ENCODE measurements around the gene MAGEA8. TPM values are rescaled to one million over a fixed set of nuclear protein-coding genes. Genes with fewer than 3 reads are reported as not detected.

MAGEA8 gene
- total RNA-seq, 2 donors from 2014 or later, result not detected

DNA sequence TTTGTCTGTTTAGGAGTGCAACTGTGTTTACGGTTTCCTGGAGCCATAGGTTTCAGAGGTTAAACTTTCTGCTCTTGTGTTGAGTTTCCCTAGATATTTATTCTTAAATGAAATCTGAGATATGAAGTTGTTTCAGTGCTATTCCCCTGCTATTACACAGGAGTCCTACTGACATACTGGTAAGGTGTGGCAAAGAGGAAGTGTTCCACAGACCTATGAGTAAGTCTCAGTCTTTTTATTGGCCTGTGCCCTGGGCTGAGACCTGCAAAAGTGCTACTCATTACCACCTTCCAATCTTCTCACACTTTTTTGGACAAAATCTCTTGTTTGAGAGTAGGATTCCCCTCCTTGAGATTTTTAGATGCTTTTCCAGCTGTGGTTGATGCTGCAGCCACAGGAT is 35.6 kb upstream of the MAGEA8 start:
- Histone ChIP-seq H3K36me3 (no peaks in the 10 kb centered on the region), H3K9me3 (no peaks in the 10 kb centered on the region), H3K4me3 (no peak overlapping the region), H3K27ac (no peak overlapping the region), H3K27me3 (replicated peaks; ENCODE audit: insufficient read depth) (no peaks in the 10 kb centered on the region), H3K4me1 (ENCODE audit: control insufficient read depth in 1 of 2, low read depth in 2 of 2) (no peaks in the 10 kb centered on the region)
- DNase-seq (ENCODE audit: low spot score) (no peak), ATAC-seq (ENCODE audit: insufficient number of reproducible peaks, low FRiP score, low read depth) (no peak)
- TF ChIP-seq, protein P1, sequence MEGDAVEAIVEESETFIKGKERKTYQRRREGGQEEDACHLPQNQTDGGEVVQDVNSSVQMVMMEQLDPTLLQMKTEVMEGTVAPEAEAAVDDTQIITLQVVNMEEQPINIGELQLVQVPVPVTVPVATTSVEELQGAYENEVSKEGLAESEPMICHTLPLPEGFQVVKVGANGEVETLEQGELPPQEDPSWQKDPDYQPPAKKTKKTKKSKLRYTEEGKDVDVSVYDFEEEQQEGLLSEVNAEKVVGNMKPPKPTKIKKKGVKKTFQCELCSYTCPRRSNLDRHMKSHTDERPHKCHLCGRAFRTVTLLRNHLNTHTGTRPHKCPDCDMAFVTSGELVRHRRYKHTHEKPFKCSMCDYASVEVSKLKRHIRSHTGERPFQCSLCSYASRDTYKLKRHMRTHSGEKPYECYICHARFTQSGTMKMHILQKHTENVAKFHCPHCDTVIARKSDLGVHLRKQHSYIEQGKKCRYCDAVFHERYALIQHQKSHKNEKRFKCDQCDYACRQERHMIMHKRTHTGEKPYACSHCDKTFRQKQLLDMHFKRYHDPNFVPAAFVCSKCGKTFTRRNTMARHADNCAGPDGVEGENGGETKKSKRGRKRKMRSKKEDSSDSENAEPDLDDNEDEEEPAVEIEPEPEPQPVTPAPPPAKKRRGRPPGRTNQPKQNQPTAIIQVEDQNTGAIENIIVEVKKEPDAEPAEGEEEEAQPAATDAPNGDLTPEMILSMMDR (IDR thresholded peaks at IDR 0.05), result no peak

DNA sequence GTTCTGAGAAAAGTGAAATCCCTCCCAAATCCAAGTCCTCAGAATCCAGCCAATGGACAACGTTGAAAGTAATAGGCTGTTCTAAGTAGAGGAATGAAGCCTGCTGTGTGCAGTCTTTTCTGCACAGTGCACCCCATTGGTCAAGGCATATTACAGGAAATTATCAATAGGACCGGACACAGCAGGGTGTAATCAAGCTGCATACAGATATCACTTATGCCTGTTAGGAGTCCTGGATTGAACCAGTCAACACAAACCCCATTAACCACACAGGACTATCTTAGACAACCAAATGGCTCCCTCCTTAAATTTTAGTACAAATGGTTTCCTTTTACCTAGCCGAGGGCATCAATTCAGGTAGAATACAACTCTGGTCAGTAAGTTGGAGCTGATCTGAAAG is 34.2 kb upstream of the MAGEA8 start:
- no peak overlapping the region for H3K4me3 ChIP-seq
- H3K4me1 ChIP-seq (ENCODE audit: control insufficient read depth in 1 of 2, low read depth in 2 of 2), result no peaks in the 10 kb centered on the region
- DNase-seq (ENCODE audit: low spot score) (no peak), ATAC-seq (ENCODE audit: insufficient number of reproducible peaks, low FRiP score, low read depth) (no peak)
- no peaks in the 10 kb centered on the region for H3K27me3 ChIP-seq (replicated peaks; ENCODE audit: insufficient read depth)
- no peaks in the 10 kb centered on the region for H3K36me3 ChIP-seq
- TF ChIP-seq, protein P1 (IDR thresholded peaks at IDR 0.05), result no peak
- no peak overlapping the region for H3K27ac ChIP-seq
- H3K9me3 ChIP-seq, result no peaks in the 10 kb centered on the region

DNA sequence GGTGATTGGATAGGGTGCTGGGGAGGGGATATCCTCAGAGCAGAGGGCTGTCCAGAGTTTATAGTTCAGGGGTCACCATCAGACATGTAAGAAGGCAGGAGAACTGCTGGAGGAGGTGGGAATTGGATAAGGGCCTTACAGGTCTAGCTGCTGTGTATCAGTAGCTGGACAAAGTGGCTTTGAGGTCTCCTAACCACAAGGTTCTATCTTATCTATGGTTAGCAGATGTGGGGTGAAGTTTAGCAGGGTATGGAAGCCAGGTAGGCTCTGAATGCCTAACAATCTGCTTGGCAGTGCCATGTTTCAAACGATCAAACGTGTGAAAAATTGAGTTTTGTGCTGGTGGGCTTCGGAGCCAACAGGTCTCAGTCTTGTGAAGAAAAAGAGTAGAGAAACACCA is 32.1 kb upstream of the MAGEA8 start:
- TF ChIP-seq, protein P1 (IDR thresholded peaks at IDR 0.05), result no peak
- no peak overlapping the region for H3K4me3 ChIP-seq
- no peaks in the 10 kb centered on the region for H3K27me3 ChIP-seq (replicated peaks; ENCODE audit: insufficient read depth)
- ATAC-seq (ENCODE audit: insufficient number of reproducible peaks, low FRiP score, low read depth) (no peak), DNase-seq (ENCODE audit: low spot score) (no peak)
- no peak overlapping the region for H3K27ac ChIP-seq
- H3K36me3 ChIP-seq, result no peaks in the 10 kb centered on the region
- no peaks in the 10 kb centered on the region for H3K9me3 ChIP-seq
- no peaks in the 10 kb centered on the region for H3K4me1 ChIP-seq (ENCODE audit: control insufficient read depth in 1 of 2, low read depth in 2 of 2)

DNA sequence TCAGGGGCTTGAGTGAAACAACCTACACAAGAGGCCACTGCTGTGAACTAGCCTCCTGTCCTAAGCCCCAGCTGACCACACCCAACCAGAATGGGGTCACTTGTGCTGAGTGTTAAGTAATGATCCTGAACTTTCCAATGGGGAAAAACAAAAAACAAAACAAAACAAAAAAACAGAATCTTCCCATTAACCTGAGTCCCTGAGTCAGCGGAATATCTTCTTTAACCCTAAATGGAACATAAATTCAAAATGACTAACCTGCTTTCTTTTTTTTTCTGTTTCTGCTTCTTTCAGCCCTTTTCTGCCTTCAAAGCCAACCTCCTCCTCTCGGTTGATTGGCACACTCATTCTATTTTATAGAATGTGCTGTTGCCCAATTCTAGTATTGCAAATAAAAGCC is 31.2 kb upstream of the MAGEA8 start:
- ATAC-seq (ENCODE audit: insufficient number of reproducible peaks, low FRiP score, low read depth) (no peak), DNase-seq (ENCODE audit: low spot score) (no peak)
- no peaks in the 10 kb centered on the region for H3K36me3 ChIP-seq
- H3K9me3 ChIP-seq, result no peaks in the 10 kb centered on the region
- no peaks in the 10 kb centered on the region for H3K27me3 ChIP-seq (replicated peaks; ENCODE audit: insufficient read depth)
- TF ChIP-seq, protein P1 (IDR thresholded peaks at IDR 0.05), result no peak
- H3K27ac ChIP-seq, result no peak overlapping the region
- no peak overlapping the region for H3K4me3 ChIP-seq
- no peaks in the 10 kb centered on the region for H3K4me1 ChIP-seq (ENCODE audit: control insufficient read depth in 1 of 2, low read depth in 2 of 2)

DNA sequence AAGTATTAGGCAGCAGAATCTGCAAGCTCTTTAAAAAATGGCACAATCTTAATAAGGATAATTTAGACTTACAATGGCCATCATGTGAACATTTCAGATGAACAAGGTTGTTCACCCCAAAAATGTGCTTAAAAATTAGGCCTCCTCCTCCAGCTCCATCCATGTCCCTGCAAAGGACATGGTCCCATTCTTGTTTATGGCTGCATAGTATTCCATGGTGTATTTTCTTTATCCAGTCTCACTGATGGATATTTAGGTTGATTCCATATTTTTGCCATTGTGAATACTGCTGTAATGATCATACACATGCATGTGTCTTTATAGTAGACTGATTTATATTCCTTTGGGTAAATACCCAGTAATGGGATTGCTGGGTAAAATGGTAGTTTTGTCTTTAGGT is 29.1 kb upstream of the MAGEA8 start:
- H3K36me3 ChIP-seq, result no peaks in the 10 kb centered on the region
- no peaks in the 10 kb centered on the region for H3K27me3 ChIP-seq (replicated peaks; ENCODE audit: insufficient read depth)
- TF ChIP-seq, protein P1 (IDR thresholded peaks at IDR 0.05), result no peak
- no peaks in the 10 kb centered on the region for H3K9me3 ChIP-seq
- H3K4me3 ChIP-seq, result no peak overlapping the region
- no peaks in the 10 kb centered on the region for H3K4me1 ChIP-seq (ENCODE audit: control insufficient read depth in 1 of 2, low read depth in 2 of 2)
- no peak for ATAC-seq (ENCODE audit: insufficient number of reproducible peaks, low FRiP score, low read depth)
- H3K27ac ChIP-seq, result no peak overlapping the region
- no peak for DNase-seq (ENCODE audit: low spot score)

Data from thoracic aorta (tissue), 2 donors.